ENCODE results near the gene GMPR.

The GMPR gene

GRCh38 chr6:16334671-16335070, 96.3 kb downstream of the GMPR start:
- no peak for DNase-seq

GRCh38 chr6:16335176-16335575, 96.8 kb downstream of the GMPR start:
- no peak for DNase-seq

GRCh38 chr6:16336056-16336818, 97.8 kb downstream of the GMPR start:
- DNase-seq = no peak

GRCh38 chr6:16336911-16337294, 98.5 kb downstream of the GMPR start:
- no peak for DNase-seq

GRCh38 chr6:16337295-16337975, 99.0 kb downstream of the GMPR start:
- DNase-seq = no peak

- DNase-seq = no peak
These were observed 100.3 kb downstream of the GMPR start for GRCh38 chr6:16338577-16339264.

- no peak for DNase-seq
These were observed 100.8 kb downstream of the GMPR start for GRCh38 chr6:16339265-16339587.

GRCh38 chr6:16343593-16343992, 105.2 kb downstream of the GMPR start:
- no peak for DNase-seq

GRCh38 chr6:16344756-16345155, 106.4 kb downstream of the GMPR start:
- DNase-seq = no peak

Measured in CD4-positive, alpha-beta T cell treated with Interleukin-15 for 1 hour (primary cell).